HUES48 (cell line): ENCODE measurements around the gene PDE4D.

Experiments used
- H3K27ac ChIP-seq: one replicate; pipeline ENCODE4 v1.7.0; 2013; ENCODE audit warnings: low read depth, low read length, inconsistent platforms
- H3K27me3 ChIP-seq: 2 replicates; pipeline ENCODE4 v1.6.1; 2013; ENCODE audit warnings: mild to moderate bottlenecking, low read length; ENCODE audit not compliant: control insufficient read depth, insufficient read depth
- H3K36me3 ChIP-seq: 2 replicates; pipeline ENCODE4 v1.6.1; 2013; ENCODE audit warnings: low read length; ENCODE audit not compliant: control insufficient read depth, insufficient read depth
- H3K4me1 ChIP-seq: 2 replicates; pipeline ENCODE4 v1.6.1; 2013; ENCODE audit warnings: mild to moderate bottlenecking, low read length; ENCODE audit not compliant: control insufficient read depth, insufficient read depth
- H3K4me3 ChIP-seq: 2 replicates; pipeline ENCODE4 v1.5.1; 2013; ENCODE audit warnings: mild to moderate bottlenecking, low read depth, low read length
- H3K9ac ChIP-seq: 2 replicates; pipeline ENCODE4 v1.6.1; 2013; ENCODE audit warnings: mild to moderate bottlenecking, low read depth, low read length, moderate library complexity
- H3K9me3 ChIP-seq: 2 replicates; pipeline ENCODE4 v1.6.1; 2013; ENCODE audit warnings: low read length; ENCODE audit not compliant: control insufficient read depth, insufficient read depth

PDE4D gene

DNA sequence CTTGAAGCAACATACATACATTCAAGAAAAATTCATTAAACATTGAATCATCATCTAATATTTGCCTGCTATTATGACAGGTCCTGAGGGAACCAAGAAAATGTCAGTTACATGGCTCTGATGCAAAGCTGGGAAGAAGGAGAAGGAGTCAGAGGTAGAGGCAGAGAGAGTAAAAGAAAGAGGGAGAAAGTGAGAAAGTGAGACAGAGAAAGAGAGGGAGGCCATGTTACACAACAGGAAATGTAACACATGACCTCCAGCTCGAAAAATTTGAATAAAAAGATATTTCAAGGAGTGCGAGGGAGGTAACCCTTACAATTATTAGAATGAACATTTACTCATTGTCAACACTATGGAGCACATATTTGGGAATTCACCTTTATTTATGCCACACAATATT is 189.7 kb downstream of the PDE4D start:
- Histone ChIP-seq H3K27ac (no peak overlapping the region), H3K4me3 (no peak overlapping the region), H3K9me3 (no peaks in the 10 kb centered on the region), H3K27me3 (no peaks in the 10 kb centered on the region), H3K4me1 (peaks cover 26% of the 10 kb centered on the region), H3K9ac (no peak overlapping the region), H3K36me3 (no peaks in the 10 kb centered on the region)

DNA sequence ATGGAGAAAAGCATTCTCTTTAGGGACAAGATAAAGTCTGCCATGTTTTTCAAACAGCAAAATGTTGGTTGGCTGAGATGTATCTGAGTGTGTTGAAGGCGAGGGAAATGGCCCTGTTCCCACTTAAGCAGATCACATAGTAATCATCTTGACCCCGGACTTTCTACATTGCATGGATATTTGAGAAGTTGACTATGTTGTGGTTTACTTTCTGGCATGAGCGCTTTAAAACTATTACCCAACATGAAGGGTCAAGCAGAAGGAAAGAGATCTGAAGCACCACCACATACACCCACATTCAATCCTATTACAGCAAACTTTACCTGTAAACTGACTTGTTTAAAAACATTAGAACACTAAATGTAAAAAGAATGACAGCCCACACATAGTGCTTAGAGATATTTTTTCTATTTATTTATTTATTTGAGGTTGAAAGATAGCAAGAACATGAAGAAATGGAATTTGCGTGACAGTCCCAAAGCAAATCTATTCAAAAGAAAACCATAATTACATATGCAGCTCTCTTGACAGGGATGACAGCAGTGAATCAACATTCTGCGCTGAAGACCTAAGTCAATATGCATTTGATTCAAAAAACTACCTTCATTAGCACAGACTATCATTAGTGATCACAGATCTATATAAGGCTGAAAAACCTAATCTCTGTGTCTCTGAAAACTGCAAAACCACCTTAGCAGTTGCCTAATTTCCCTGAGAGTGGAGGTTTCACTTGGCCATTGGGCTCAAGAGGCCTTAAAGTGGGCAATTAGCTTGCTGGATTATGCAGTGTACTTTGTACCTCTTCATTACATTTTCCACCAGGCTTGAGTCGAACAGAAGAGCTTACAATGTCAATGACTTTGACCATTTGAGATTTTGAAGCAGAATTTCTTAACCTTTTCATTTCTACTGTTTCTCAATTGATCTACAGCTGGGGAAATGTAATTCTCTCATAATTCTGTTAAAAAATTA is 195.0 kb downstream of the PDE4D start:
- H3K27me3 ChIP-seq, result no peaks in the 10 kb centered on the region
- no peaks in the 10 kb centered on the region for H3K36me3 ChIP-seq

GRCh38 chr5:59694411-59694810 is 199.1 kb downstream of the PDE4D start:
- no peaks in the 10 kb centered on the region for H3K27me3 ChIP-seq
- no peak overlapping the region for H3K4me3 ChIP-seq
- H3K9ac ChIP-seq, result no peak overlapping the region
- H3K9me3 ChIP-seq, result no peaks in the 10 kb centered on the region
- H3K27ac ChIP-seq, result no peak overlapping the region
- H3K4me1 ChIP-seq, result peaks cover 13% of the 10 kb centered on the region; the same call in 1 of the 2 replicates
- no peaks in the 10 kb centered on the region for H3K36me3 ChIP-seq

More for the DNA sequence above, 195.0 kb downstream of the PDE4D start:
- Histone ChIP-seq H3K4me1 (peaks cover 10% of the 10 kb centered on the region; the same call in 1 of the 2 replicates), H3K27ac (no peak overlapping the region), H3K4me3 (no peak overlapping the region), H3K9ac (no peak overlapping the region), H3K9me3 (no peaks in the 10 kb centered on the region)

GRCh38 chr5:59693492-59694309 is 199.8 kb downstream of the PDE4D start:
- H3K9me3 ChIP-seq, result no peaks in the 10 kb centered on the region
- H3K4me3 ChIP-seq, result no peak overlapping the region
- no peak overlapping the region for H3K9ac ChIP-seq
- H3K4me1 ChIP-seq, result peaks cover 13% of the 10 kb centered on the region; the same call in 1 of the 2 replicates
- no peak overlapping the region for H3K27ac ChIP-seq
- H3K36me3 ChIP-seq, result no peaks in the 10 kb centered on the region
- no peaks in the 10 kb centered on the region for H3K27me3 ChIP-seq

- no peaks in the 10 kb centered on the region for H3K27me3 ChIP-seq
- no peaks in the 10 kb centered on the region for H3K9me3 ChIP-seq
- no peak overlapping the region for H3K9ac ChIP-seq
- no peaks in the 10 kb centered on the region for H3K36me3 ChIP-seq
- H3K4me3 ChIP-seq, result no peak overlapping the region
- no peak overlapping the region for H3K27ac ChIP-seq
- no peaks in the 10 kb centered on the region for H3K4me1 ChIP-seq
These were observed 207.7 kb downstream of the PDE4D start for GRCh38 chr5:59685793-59686192.

- Histone ChIP-seq H3K4me1 (no peaks in the 10 kb centered on the region), H3K27ac (no peak overlapping the region), H3K36me3 (no peaks in the 10 kb centered on the region), H3K4me3 (no peak overlapping the region), H3K9me3 (no peaks in the 10 kb centered on the region), H3K27me3 (no peaks in the 10 kb centered on the region), H3K9ac (no peak overlapping the region)
These were observed 208.4 kb downstream of the PDE4D start for GRCh38 chr5:59685191-59685530.

DNA sequence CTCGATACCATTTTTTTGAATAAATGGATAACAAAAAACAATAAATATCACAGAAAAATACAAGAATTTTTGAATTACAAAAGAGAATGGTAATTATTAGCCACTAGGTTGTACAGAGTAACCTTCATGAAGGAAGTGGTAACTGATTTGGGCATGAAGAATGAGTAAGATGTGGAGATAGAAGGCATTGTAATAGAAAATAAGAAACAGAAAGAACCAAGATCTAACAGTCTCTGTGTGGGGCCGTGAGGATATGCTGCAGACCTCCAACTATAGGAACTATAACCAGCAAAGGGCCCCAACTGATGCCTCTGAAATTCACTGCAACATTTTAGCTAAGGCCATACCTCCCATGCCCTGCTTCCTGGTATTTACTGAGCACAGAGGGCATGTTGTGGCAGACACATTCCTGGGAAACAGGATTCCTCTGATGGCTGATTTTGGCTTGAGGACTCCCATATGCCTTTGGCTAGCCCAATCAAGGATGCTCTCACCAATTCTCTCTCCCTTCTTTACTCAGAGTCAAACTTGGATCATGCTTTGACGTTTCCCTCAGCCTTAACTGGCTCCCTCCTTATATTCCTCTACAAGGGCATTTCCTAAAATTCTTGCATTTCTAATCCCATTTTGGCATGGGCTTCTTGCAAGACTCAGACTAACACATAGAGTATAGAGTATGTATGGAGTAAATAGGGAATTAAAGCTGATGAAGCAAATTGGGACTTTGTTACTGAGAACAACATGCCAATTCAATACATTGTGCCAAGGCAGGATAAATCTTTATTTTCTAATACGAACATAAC is 208.9 kb downstream of the PDE4D start:
- Histone ChIP-seq H3K4me3 (no peak overlapping the region), H3K4me1 (no peaks in the 10 kb centered on the region), H3K36me3 (no peaks in the 10 kb centered on the region), H3K27me3 (no peaks in the 10 kb centered on the region), H3K9ac (no peak overlapping the region), H3K9me3 (no peaks in the 10 kb centered on the region), H3K27ac (no peak overlapping the region)

- H3K4me1 ChIP-seq, result no peaks in the 10 kb centered on the region
- H3K36me3 ChIP-seq, result no peaks in the 10 kb centered on the region
- no peak overlapping the region for H3K4me3 ChIP-seq
- H3K9me3 ChIP-seq, result no peaks in the 10 kb centered on the region
- H3K27ac ChIP-seq, result no peak overlapping the region
- no peaks in the 10 kb centered on the region for H3K27me3 ChIP-seq
- no peak overlapping the region for H3K9ac ChIP-seq
These were observed 210.2 kb downstream of the PDE4D start for GRCh38 chr5:59683311-59683710.

DNA sequence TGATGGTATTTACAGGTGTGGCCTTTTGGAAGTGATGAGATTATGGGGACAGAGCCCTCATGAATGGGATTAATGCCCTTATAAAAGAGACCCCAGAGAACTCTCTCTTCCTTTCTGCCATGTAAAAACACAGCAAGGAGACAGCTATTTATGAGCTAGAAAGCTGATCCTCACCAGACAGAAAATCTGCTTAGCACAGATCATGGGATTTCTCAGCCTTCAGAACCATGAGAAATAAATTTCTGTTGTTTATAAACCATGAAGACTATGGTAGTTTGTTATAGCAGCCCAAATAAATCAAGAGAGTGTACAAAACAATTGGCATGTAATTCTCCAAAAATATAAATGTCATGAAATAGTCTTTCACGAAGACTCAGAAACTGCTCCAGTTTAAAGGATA is 211.0 kb downstream of the PDE4D start:
- H3K36me3 ChIP-seq, result no peaks in the 10 kb centered on the region
- no peaks in the 10 kb centered on the region for H3K9me3 ChIP-seq
- H3K4me1 ChIP-seq, result no peaks in the 10 kb centered on the region
- no peak overlapping the region for H3K4me3 ChIP-seq
- H3K27me3 ChIP-seq, result no peaks in the 10 kb centered on the region
- no peak overlapping the region for H3K27ac ChIP-seq
- H3K9ac ChIP-seq, result no peak overlapping the region

DNA sequence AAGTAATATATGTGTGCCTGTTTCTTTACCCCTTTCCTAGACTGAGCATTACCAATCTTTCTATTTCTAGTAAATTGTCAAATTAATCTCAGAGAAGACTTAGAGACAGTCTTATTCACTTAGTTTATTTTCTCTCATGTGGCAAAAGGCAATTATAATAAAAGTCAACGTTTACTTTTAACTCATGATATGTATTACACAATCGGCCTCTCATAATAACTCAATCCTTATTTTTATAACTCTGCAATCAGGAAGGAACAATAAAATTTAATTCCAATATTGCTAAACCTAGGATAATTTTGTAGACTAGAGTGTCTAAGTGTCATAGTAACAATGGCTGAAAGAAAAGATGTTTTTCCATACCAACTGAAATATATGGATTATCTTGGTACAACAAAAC is 214.6 kb downstream of the PDE4D start:
- Histone ChIP-seq H3K27ac (no peak overlapping the region), H3K4me3 (no peak overlapping the region), H3K4me1 (no peaks in the 10 kb centered on the region), H3K9ac (no peak overlapping the region), H3K36me3 (no peaks in the 10 kb centered on the region), H3K27me3 (no peaks in the 10 kb centered on the region), H3K9me3 (no peaks in the 10 kb centered on the region)
